H1 (cell line): ENCODE results near the gene SPEM1. TPM values are rescaled to one million over a fixed set of nuclear protein-coding genes. Genes with fewer than 3 reads are reported as not detected.

Source experiments
- CBX5 ChIP-seq: fragments of 300-800, 300-1000 bp; sonication (generic); IDR thresholded peaks from 2 replicates; pipeline ENCODE4 v1.7.1; 2016; ENCODE audit warnings: antibody characterized with exemption, low read length, low read depth
- CTCF ChIP-seq, 3 experiments: IDR thresholded peaks; 1 replicate in 2 of 3; 2 replicates in 1 of 3; pipeline versions ENCODE4 v1.5.1 to v1.6.1; 2011; ENCODE audit warnings: low read length in 3 of 3, mild to moderate bottlenecking in 3 of 3, inconsistent platforms in 2 of 3, low read depth in 1 of 3, moderate library complexity in 1 of 3; ENCODE audit not compliant: insufficient read depth in 1 of 3; ENCODE audit errors: control extremely low read depth in 1 of 3
- NANOG ChIP-seq: IDR thresholded peaks from 2 replicates; pipeline ENCODE4 v1.6.1; 2011; ENCODE audit warnings: low read length, low read depth, mild to moderate bottlenecking, inconsistent platforms; ENCODE audit not compliant: insufficient read depth, poor library complexity, severe bottlenecking
- PHF8 ChIP-seq: fragments of 200-600 bp; sonication (generic); conservative IDR thresholded peaks from 2 replicates; pipeline ENCODE4 v1.7.1; 2012; ENCODE audit warnings: low read depth, mild to moderate bottlenecking, inconsistent platforms, low read length, moderate library complexity
- TEAD4 ChIP-seq: IDR thresholded peaks from 2 replicates; pipeline ENCODE4 v1.6.1; 2012; ENCODE audit warnings: low read depth, low read length, inconsistent platforms, mixed read lengths
- ZNF274 ChIP-seq: IDR thresholded peaks from 2 replicates; pipeline ENCODE4 v1.7.0; 2012; ENCODE audit warnings: low read length, borderline replicate concordance; ENCODE audit errors: extremely low read depth
- polyA plus RNA-seq, 7 experiments: library from polyadenylated mRNA; depleted of rRNA in 3 of 7; stranded (reverse) in 5 of 7; unstranded in 2 of 7; fragments of >200 nt in 5 of 7; fragments of 200-250 nt in 2 of 7; gene quantifications; 1 replicate in 5 of 7; 2 replicates in 1 of 7; 4 replicates in 1 of 7; pipeline versions ENCODE4 v1.2.1 to v1.2.3, GENCODE V29; 2011 to 2013; ENCODE audit warnings: missing spikeins in 2 of 7, mixed read lengths in 2 of 7
- total RNA-seq: library from RNA; stranded (reverse); fragmentation: NEBNext Ultra II Directional; extraction: Animal tissue kit (Norgen Biotek cat#: 25700); gene quantifications from 2 replicates; pipeline ENCODE4 v1.2.1, GENCODE V29; 2021
- TF ChIP-seq, protein P1 (sequence below): fragments of 300-600 bp; sonication (generic); IDR thresholded peaks from 2 replicates; pipeline ENCODE4 v1.7.1; 2012; ENCODE audit warnings: low read length, moderate library complexity, mild to moderate bottlenecking, inconsistent platforms; ENCODE audit not compliant: insufficient replicate concordance

The SPEM1 gene
- total and polyA plus RNA-seq, 2 of the 8 experiments (the other 6 are each of a cell fraction or from before 2014, with no cell fraction given) = not detected

DNA sequence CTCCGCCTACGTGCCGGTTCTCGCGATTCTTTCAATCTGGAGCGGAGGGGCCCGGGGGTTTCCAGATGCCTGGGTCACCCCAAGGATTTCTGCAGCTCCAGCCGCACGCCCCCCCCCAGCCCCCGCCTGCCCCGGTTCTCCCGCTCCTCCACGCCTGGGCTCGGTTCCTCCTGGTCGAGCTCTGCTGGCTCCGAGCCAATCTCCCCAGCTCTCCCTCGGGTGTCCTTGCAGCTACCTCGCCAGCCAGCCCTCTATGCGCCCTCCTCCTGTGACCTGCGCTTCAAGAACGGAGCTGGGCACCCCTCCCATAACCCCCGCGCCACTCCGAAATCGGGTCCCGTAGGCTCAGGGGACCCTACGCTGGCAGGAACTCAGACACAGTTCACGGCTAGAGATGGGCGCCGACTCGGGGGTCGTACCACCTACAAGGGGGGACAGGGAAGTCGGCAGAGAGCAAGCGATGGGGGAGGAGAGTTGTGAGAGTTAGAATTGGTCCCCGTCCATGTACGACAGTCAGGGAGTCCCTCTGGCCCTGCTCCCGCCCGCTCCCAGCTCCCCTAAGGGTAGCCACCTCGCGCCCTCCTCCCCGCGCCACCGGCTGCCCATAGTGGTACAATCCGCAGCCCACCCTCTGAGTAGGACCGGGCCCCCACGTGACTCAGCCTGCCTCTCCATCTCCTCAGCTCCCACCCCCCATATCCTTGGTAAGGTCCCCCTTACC lies 20.1 kb downstream of the SPEM1 start (continued):
- no peak for TF ChIP-seq ZNF274
- TF ChIP-seq CTCF (IDR thresholded peaks at IDR 0.05; ENCODE audit: control extremely low read depth in 1 of 3, insufficient read depth in 1 of 3, low read depth in 1 of 3, low read length in 3 of 3) = no peak
- TF ChIP-seq PHF8 = 0 out of 2 replicates have a peak, but pooled peaks have one; percentile 31
- TF ChIP-seq, protein P1, sequence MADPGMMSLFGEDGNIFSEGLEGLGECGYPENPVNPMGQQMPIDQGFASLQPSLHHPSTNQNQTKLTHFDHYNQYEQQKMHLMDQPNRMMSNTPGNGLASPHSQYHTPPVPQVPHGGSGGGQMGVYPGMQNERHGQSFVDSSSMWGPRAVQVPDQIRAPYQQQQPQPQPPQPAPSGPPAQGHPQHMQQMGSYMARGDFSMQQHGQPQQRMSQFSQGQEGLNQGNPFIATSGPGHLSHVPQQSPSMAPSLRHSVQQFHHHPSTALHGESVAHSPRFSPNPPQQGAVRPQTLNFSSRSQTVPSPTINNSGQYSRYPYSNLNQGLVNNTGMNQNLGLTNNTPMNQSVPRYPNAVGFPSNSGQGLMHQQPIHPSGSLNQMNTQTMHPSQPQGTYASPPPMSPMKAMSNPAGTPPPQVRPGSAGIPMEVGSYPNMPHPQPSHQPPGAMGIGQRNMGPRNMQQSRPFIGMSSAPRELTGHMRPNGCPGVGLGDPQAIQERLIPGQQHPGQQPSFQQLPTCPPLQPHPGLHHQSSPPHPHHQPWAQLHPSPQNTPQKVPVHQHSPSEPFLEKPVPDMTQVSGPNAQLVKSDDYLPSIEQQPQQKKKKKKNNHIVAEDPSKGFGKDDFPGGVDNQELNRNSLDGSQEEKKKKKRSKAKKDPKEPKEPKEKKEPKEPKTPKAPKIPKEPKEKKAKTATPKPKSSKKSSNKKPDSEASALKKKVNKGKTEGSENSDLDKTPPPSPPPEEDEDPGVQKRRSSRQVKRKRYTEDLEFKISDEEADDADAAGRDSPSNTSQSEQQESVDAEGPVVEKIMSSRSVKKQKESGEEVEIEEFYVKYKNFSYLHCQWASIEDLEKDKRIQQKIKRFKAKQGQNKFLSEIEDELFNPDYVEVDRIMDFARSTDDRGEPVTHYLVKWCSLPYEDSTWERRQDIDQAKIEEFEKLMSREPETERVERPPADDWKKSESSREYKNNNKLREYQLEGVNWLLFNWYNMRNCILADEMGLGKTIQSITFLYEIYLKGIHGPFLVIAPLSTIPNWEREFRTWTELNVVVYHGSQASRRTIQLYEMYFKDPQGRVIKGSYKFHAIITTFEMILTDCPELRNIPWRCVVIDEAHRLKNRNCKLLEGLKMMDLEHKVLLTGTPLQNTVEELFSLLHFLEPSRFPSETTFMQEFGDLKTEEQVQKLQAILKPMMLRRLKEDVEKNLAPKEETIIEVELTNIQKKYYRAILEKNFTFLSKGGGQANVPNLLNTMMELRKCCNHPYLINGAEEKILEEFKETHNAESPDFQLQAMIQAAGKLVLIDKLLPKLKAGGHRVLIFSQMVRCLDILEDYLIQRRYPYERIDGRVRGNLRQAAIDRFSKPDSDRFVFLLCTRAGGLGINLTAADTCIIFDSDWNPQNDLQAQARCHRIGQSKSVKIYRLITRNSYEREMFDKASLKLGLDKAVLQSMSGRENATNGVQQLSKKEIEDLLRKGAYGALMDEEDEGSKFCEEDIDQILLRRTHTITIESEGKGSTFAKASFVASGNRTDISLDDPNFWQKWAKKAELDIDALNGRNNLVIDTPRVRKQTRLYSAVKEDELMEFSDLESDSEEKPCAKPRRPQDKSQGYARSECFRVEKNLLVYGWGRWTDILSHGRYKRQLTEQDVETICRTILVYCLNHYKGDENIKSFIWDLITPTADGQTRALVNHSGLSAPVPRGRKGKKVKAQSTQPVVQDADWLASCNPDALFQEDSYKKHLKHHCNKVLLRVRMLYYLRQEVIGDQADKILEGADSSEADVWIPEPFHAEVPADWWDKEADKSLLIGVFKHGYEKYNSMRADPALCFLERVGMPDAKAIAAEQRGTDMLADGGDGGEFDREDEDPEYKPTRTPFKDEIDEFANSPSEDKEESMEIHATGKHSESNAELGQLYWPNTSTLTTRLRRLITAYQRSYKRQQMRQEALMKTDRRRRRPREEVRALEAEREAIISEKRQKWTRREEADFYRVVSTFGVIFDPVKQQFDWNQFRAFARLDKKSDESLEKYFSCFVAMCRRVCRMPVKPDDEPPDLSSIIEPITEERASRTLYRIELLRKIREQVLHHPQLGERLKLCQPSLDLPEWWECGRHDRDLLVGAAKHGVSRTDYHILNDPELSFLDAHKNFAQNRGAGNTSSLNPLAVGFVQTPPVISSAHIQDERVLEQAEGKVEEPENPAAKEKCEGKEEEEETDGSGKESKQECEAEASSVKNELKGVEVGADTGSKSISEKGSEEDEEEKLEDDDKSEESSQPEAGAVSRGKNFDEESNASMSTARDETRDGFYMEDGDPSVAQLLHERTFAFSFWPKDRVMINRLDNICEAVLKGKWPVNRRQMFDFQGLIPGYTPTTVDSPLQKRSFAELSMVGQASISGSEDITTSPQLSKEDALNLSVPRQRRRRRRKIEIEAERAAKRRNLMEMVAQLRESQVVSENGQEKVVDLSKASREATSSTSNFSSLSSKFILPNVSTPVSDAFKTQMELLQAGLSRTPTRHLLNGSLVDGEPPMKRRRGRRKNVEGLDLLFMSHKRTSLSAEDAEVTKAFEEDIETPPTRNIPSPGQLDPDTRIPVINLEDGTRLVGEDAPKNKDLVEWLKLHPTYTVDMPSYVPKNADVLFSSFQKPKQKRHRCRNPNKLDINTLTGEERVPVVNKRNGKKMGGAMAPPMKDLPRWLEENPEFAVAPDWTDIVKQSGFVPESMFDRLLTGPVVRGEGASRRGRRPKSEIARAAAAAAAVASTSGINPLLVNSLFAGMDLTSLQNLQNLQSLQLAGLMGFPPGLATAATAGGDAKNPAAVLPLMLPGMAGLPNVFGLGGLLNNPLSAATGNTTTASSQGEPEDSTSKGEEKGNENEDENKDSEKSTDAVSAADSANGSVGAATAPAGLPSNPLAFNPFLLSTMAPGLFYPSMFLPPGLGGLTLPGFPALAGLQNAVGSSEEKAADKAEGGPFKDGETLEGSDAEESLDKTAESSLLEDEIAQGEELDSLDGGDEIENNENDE = no peak
- TF ChIP-seq NANOG = no peak
- TF ChIP-seq CBX5 = no peak
- no peak for TF ChIP-seq TEAD4
